NB4 (cell line): Measurements from ENCODE around the gene SURF6.
"Not testable (repeated sequence)": the region's sequence is repeated elsewhere in the genome, so short reads cannot be mapped to it uniquely, and the experiment has no call there.

ENCODE experiments used
- DNase-seq: peaks from one replicate; pipeline ENCODE4 v3.0.0; 2010; ENCODE audit warnings: low read depth
- H3K4me3 ChIP-seq: one replicate; pipeline ENCODE4 v1.5.1; 2011; ENCODE audit warnings: mild to moderate bottlenecking, low read depth, low read length, moderate library complexity
- MYC ChIP-seq: IDR thresholded peaks from 2 replicates; pipeline ENCODE4 v1.6.1; 2011; ENCODE audit warnings: low read depth, low read length
- POLR2A ChIP-seq: IDR thresholded peaks from 2 replicates; pipeline ENCODE4 v1.6.1; 2011; ENCODE audit warnings: mild to moderate bottlenecking; ENCODE audit not compliant: insufficient read length; ENCODE audit errors: extremely low read depth
- TF ChIP-seq, protein P1 (sequence below): IDR thresholded peaks from one replicate; pipeline ENCODE4 v1.5.1; 2012; ENCODE audit warnings: low read depth, low read length
- TF ChIP-seq, protein P2 (sequence below): IDR thresholded peaks from 2 replicates; pipeline ENCODE4 v1.6.1; 2011; ENCODE audit warnings: low read depth, low read length

SURF6 gene

GRCh38 chr9:133342069-133342406 is 6.0 kb upstream of the SURF6 start:
- no peak overlapping the region for H3K4me3 ChIP-seq
- TF ChIP-seq POLR2A (no peak), MYC (no peak)
- TF ChIP-seq, protein P1, sequence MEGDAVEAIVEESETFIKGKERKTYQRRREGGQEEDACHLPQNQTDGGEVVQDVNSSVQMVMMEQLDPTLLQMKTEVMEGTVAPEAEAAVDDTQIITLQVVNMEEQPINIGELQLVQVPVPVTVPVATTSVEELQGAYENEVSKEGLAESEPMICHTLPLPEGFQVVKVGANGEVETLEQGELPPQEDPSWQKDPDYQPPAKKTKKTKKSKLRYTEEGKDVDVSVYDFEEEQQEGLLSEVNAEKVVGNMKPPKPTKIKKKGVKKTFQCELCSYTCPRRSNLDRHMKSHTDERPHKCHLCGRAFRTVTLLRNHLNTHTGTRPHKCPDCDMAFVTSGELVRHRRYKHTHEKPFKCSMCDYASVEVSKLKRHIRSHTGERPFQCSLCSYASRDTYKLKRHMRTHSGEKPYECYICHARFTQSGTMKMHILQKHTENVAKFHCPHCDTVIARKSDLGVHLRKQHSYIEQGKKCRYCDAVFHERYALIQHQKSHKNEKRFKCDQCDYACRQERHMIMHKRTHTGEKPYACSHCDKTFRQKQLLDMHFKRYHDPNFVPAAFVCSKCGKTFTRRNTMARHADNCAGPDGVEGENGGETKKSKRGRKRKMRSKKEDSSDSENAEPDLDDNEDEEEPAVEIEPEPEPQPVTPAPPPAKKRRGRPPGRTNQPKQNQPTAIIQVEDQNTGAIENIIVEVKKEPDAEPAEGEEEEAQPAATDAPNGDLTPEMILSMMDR, result peak; percentile 31
- TF ChIP-seq, protein P2, sequence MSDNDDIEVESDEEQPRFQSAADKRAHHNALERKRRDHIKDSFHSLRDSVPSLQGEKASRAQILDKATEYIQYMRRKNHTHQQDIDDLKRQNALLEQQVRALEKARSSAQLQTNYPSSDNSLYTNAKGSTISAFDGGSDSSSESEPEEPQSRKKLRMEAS, result no peak
- no peak for DNase-seq

DNA sequence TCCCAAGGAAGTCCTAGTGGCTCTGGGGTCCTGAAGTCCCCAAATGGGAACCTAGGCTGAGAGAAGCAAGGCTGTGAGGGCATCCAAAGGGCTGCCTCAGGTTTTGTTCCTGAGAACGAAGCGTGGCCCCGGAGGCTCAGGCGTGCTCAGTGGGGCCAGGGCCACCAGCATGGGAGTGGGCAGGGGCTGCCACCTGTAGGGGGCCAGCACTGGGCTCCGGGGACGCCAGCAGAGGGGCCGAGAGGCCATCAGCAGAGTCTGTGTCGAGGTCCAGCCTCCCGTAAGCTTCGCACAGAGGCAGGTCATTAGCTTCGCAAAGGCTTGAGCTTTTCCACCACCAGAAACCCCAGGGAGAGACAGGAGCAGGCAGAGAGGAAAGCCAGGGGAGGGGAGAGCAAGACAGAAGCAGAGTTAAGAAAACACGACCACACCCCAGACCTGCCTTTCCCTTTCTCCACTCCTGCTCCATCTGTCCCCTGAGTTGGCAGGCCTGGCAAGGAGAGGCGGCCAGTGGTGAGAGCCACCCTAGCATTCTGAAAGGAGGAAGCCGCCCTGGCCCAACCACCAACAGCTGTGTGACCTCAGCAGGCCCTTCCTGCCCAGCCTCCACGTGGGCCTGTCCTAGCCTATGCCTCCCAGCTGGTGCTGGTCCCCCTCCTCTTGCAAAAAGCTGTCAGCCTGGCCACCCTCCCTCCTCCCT is 5.5 kb upstream of the SURF6 start:
- peak; percentile 77 for DNase-seq
- TF ChIP-seq MYC (peak; percentile 95), POLR2A (no peak)
- TF ChIP-seq, protein P2, result peak; percentile 96
- TF ChIP-seq, protein P1, result no peak
- no peak overlapping the region for H3K4me3 ChIP-seq

GRCh38 chr9:133340916-133341315 is 4.9 kb upstream of the SURF6 start:
- TF ChIP-seq, protein P2, result no peak
- TF ChIP-seq MYC, result no peak
- no peak for TF ChIP-seq POLR2A
- TF ChIP-seq, protein P1, result no peak
- H3K4me3 ChIP-seq, result no peak overlapping the region
- no peak for DNase-seq

DNA sequence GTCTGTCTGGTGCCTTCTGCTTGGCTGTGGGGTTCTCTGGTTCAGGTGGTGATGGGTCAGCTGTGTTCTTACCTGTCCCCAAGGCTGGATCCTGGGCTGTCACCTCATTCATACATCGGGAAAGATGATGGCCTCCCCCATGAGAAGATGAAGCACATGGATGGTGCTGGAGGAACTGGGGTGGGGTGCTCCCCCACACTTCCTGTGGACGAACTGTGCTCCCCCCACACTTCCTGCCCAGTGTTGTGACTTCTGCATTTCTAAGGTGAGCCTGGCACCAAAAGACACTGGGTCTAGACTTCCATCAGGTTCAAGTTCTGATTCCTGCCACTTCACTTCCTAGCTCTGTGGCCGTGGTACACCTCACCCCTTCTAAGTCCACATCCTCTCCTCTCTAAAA is 4.3 kb upstream of the SURF6 start:
- H3K4me3 ChIP-seq, result no peak overlapping the region
- TF ChIP-seq, protein P1, result no peak
- TF ChIP-seq POLR2A, result no peak
- TF ChIP-seq, protein P2, result peak; percentile 89
- TF ChIP-seq MYC, result peak; percentile 91
- DNase-seq, result peak; percentile 68

- TF ChIP-seq MYC (no peak), POLR2A (no peak)
- TF ChIP-seq, protein P1, result no peak
- TF ChIP-seq, protein P2, result no peak
- DNase-seq, result no peak
- no peak overlapping the region for H3K4me3 ChIP-seq
These were observed 3.7 kb upstream of the SURF6 start for GRCh38 chr9:133339641-133340040.

DNA sequence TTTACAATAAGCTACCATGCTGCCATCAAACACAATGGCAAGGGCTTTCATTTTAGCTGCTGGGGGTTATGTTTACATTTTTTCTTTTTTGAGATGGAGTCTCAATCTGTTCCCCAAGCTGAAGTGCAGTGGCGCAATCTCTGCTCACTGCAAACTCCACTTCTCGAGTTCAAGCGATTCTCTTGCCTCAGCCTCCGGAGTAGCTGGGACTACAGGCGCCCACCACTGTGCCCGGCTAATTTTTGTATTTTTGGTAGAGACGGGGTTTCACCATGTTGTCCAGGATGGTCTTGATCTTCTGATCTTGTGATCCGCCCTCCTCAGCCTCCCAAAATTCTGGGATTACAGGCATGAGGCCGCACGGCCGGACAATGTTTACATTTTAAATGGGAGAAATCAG is 1.1 kb downstream of the SURF6 start:
- not testable (repeated sequence) for DNase-seq
- peak overlapping the region; percentile 95 for H3K4me3 ChIP-seq
